Measurements from ENCODE around the gene CREB1. TPM values are rescaled to one million over a fixed set of nuclear protein-coding genes. Genes with fewer than 3 reads are reported as not detected.

The CREB1 gene
- total RNA-seq, 1 donor from 2014 or later = 97.0 TPM

- no peak for DNase-seq (ENCODE audit: low spot score in 2 of 2, unreplicated experiment in 2 of 2)
- Mint-ChIP-seq H3K36me3 (peaks cover 76% of the 10 kb centered on the region), H3K4me3 (no peak overlapping the region), H3K9me3 (peaks cover 18% of the 10 kb centered on the region), H3K4me1 (no peaks in the 10 kb centered on the region), H3K27ac (no peak overlapping the region), H3K27me3 (ENCODE audit: low read depth) (no peaks in the 10 kb centered on the region)
- TF ChIP-seq CTCF (IDR thresholded peaks at IDR 0.05; ENCODE audit: unreplicated experiment) = no peak
Observed at GRCh38 chr2:207587305-207587704, 57.5 kb downstream of the CREB1 start.

- Mint-ChIP-seq H3K9me3 (peaks cover 23% of the 10 kb centered on the region), H3K4me3 (no peak overlapping the region), H3K27ac (no peak overlapping the region), H3K36me3 (peaks cover 81% of the 10 kb centered on the region), H3K27me3 (ENCODE audit: low read depth) (no peaks in the 10 kb centered on the region), H3K4me1 (no peaks in the 10 kb centered on the region)
- no peak for DNase-seq (ENCODE audit: low spot score in 2 of 2, unreplicated experiment in 2 of 2)
- TF ChIP-seq CTCF (IDR thresholded peaks at IDR 0.05; ENCODE audit: unreplicated experiment) = no peak
Observed at GRCh38 chr2:207589143-207589542, 59.4 kb downstream of the CREB1 start.

- Mint-ChIP-seq H3K36me3 (peaks cover 66% of the 10 kb centered on the region), H3K27ac (no peak overlapping the region), H3K4me3 (no peak overlapping the region), H3K27me3 (ENCODE audit: low read depth) (no peaks in the 10 kb centered on the region), H3K9me3 (peaks cover 23% of the 10 kb centered on the region), H3K4me1 (no peaks in the 10 kb centered on the region)
- no peak for DNase-seq (ENCODE audit: low spot score in 2 of 2, unreplicated experiment in 2 of 2)
- TF ChIP-seq CTCF (IDR thresholded peaks at IDR 0.05; ENCODE audit: unreplicated experiment) = no peak
Observed at GRCh38 chr2:207593277-207593676, 63.5 kb downstream of the CREB1 start.

- Mint-ChIP-seq H3K4me3 (no peak overlapping the region), H3K36me3 (peaks cover 56% of the 10 kb centered on the region), H3K9me3 (peaks cover 18% of the 10 kb centered on the region), H3K27me3 (ENCODE audit: low read depth) (no peaks in the 10 kb centered on the region), H3K4me1 (peaks cover 3% of the 10 kb centered on the region), H3K27ac (no peak overlapping the region)
- no peak for DNase-seq (ENCODE audit: low spot score in 2 of 2, unreplicated experiment in 2 of 2)
- TF ChIP-seq CTCF (IDR thresholded peaks at IDR 0.05; ENCODE audit: unreplicated experiment) = no peak
Observed at GRCh38 chr2:207594264-207594663, 64.5 kb downstream of the CREB1 start.

GRCh38 chr2:207594731-207595130 is 65.0 kb downstream of the CREB1 start:
- Mint-ChIP-seq H3K4me3 (no peak overlapping the region), H3K27ac (no peak overlapping the region), H3K27me3 (ENCODE audit: low read depth) (no peaks in the 10 kb centered on the region), H3K36me3 (peaks cover 51% of the 10 kb centered on the region), H3K9me3 (peaks cover 13% of the 10 kb centered on the region), H3K4me1 (peaks cover 8% of the 10 kb centered on the region)
- no peak for TF ChIP-seq CTCF (IDR thresholded peaks at IDR 0.05; ENCODE audit: unreplicated experiment)
- DNase-seq (ENCODE audit: low spot score in 2 of 2, unreplicated experiment in 2 of 2) = no peak

GRCh38 chr2:207599636-207600035 is 69.9 kb downstream of the CREB1 start:
- Mint-ChIP-seq H3K36me3 (peaks cover 17% of the 10 kb centered on the region), H3K4me3 (no peak overlapping the region), H3K27me3 (ENCODE audit: low read depth) (no peaks in the 10 kb centered on the region), H3K27ac (peak overlapping the region; percentile 73), H3K4me1 (peaks cover 22% of the 10 kb centered on the region), H3K9me3 (no peaks in the 10 kb centered on the region)
- no peak for DNase-seq (ENCODE audit: low spot score in 2 of 2, unreplicated experiment in 2 of 2)
- no peak for TF ChIP-seq CTCF (IDR thresholded peaks at IDR 0.05; ENCODE audit: unreplicated experiment)

Data from mesothelial cell of epicardium (in vitro differentiated cells).